Globus pallidus (tissue), 1 donor: ENCODE results near the gene SSR2.

Experiments used
- DNase-seq: peaks from one replicate; pipeline ENCODE4 v3.0.0-alpha.2; 2015; ENCODE audit warnings: low spot score

SSR2 gene

GRCh38 chr1:155974208-155975115 lies 46.3 kb downstream of the SSR2 start:
- DNase-seq, result peak; percentile 97

- DNase-seq, result no peak
Measured at GRCh38 chr1:155973723-155974122, 47.0 kb downstream of the SSR2 start.

- DNase-seq, result peak; percentile 89
Measured at GRCh38 chr1:155971910-155972809, 48.6 kb downstream of the SSR2 start.

- peak; percentile 89 for DNase-seq
Measured at GRCh38 chr1:155970531-155971167, 50.1 kb downstream of the SSR2 start.

GRCh38 chr1:155969377-155969791 lies 51.4 kb downstream of the SSR2 start:
- no peak for DNase-seq

- peak; percentile 97 for DNase-seq
Measured at GRCh38 chr1:155968670-155969069, 52.1 kb downstream of the SSR2 start.

GRCh38 chr1:155968051-155968400 lies 52.7 kb downstream of the SSR2 start:
- DNase-seq, result no peak

GRCh38 chr1:155967341-155968050 lies 53.3 kb downstream of the SSR2 start:
- no peak for DNase-seq

GRCh38 chr1:155966750-155967149 lies 54.0 kb downstream of the SSR2 start:
- no peak for DNase-seq

- DNase-seq, result no peak
Measured at GRCh38 chr1:155966135-155966534, 54.6 kb downstream of the SSR2 start.

GRCh38 chr1:155964193-155964592 lies 56.6 kb downstream of the SSR2 start:
- DNase-seq, result no peak

- DNase-seq, result no peak
Measured at GRCh38 chr1:155962599-155963211, 58.0 kb downstream of the SSR2 start.

- DNase-seq, result no peak
Measured at GRCh38 chr1:155961937-155962336, 58.8 kb downstream of the SSR2 start.

- DNase-seq, result no peak
Measured at GRCh38 chr1:155960081-155960745, 60.5 kb downstream of the SSR2 start.
